AG08396 (cell line): ENCODE data around the gene LILRA5.
"Not testable (repeated sequence)": the region's sequence is repeated elsewhere in the genome, so short reads cannot be mapped to it uniquely, and the experiment has no call there.

Experiments
- DNase-seq: peaks from one replicate; pipeline ENCODE4 v3.0.0; 2012; ENCODE audit warnings: low spot score, mixed read lengths

Gene LILRA5

GRCh38 chr19:54302257-54302656 lies 10.7 kb downstream of the LILRA5 start:
- DNase-seq: no peak

GRCh38 chr19:54299515-54299914 lies 13.5 kb downstream of the LILRA5 start:
- no peak for DNase-seq

GRCh38 chr19:54299126-54299498 lies 13.9 kb downstream of the LILRA5 start:
- DNase-seq: no peak

DNA sequence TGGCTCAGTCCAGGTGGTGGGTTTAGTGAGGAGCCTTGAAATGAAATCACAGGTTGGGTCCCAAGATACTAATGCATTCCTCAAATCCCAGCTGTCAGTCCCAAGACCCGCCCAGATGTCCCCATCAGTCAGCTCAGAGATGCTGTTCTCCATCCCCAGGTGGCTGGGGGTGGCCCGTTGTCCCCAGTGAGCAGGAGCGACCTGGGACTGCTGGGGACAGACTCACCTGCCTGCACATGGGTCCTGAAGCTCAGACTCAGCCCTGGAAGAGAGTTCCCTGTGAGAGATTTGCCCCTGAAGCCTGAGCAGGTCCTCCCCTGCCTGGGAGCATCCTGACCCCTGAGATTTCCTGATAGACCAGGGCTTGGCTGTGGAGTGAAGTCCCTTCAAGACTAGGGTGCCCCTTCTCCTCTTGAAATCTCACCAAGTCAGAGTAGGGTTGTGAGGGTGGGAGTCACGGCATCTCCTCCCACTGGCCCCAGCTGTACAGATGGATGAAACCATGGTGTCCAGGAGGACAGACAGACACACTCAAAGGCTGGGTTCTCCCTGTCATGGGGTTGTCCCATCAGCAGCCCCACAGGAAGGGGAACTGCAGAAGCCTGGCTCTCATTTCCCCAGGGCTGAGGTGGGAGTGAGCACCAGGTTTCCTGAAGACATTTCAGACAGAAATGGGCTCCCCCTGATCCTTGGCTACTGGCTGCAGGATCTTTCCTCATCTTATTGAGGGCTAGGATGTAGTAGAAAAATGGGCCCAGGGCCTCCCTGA lies 14.4 kb downstream of the LILRA5 start:
- DNase-seq: no peak

GRCh38 chr19:54297759-54298305 lies 15.1 kb downstream of the LILRA5 start:
- no peak for DNase-seq

GRCh38 chr19:54294539-54294938 lies 18.4 kb downstream of the LILRA5 start:
- DNase-seq: no peak

DNA sequence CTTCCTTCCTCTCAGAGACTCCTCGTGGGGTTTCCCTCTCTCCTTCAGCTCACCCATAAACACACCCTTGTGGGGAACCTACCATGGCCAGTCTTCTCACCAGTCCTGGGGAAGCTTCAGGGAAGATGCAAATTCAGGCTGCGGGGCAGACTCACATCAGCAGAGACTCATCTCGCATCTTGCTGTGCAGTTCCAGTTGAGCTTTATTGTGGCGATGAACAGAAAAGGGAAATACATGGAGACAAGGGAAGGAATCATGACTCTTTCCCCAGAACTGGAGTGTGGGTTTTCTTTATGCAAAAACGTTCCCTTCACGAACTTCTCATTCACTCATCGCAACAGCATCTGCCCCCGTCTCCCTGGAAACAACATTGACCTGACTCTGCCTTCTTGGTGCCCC lies 23.8 kb downstream of the LILRA5 start:
- DNase-seq: not testable (repeated sequence)

GRCh38 chr19:54287456-54287855 lies 25.5 kb downstream of the LILRA5 start:
- DNase-seq: peak; percentile 28

DNA sequence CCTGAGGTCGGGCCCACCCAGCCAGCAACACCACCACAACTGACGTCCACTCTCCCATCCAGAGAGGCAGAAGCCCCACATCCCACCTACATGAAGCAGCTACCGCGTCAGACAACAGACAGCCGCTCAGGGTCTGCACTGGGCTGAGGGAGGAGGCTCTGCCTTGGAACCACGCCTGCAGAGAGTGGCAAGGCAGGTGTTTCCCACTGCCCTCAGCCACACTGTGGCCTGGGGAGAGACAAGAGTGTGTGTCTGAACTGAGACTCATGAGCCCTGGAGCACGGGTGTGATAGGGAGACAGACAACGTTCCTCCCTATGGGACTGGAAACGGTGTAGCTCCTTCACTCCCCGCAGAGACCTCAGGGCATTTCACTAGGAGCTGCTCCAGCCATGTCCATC lies 26.7 kb downstream of the LILRA5 start:
- not testable (repeated sequence) for DNase-seq

GRCh38 chr19:54285427-54286056 lies 27.4 kb downstream of the LILRA5 start:
- not testable (repeated sequence) for DNase-seq

GRCh38 chr19:54282686-54283470 lies 30.1 kb downstream of the LILRA5 start:
- DNase-seq: no peak

- not testable (repeated sequence) for DNase-seq
These were observed 31.3 kb downstream of the LILRA5 start for GRCh38 chr19:54281729-54282075.

GRCh38 chr19:54281007-54281728 lies 31.8 kb downstream of the LILRA5 start, which contains the start of gene LILRB2:
Gene LILRB2, minus strand, starts transcription at chr19:54281110. Its CDS starts 614 bp downstream, at chr19:54280496.
- DNase-seq: no peak

DNA sequence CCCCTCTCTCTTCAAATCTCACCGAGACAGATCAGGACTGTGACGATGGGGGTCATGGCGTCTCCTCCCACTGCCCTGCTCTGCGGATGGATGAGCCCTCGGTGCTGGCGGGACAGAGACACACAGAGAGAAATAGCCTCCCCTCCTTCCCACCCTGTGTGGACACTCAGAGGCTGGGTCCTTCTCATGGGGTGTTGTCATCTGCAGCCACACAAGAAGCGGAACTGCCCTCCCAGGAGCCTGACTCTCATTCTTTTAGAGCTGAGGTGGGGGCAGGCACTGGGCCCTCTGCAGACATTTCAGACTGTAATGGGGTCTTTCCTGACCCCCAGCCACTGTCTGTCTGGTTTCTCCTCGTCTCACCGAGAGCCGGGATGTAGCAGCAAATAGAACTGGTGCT lies 32.5 kb downstream of the LILRA5 start:
- DNase-seq: not testable (repeated sequence)

DNA sequence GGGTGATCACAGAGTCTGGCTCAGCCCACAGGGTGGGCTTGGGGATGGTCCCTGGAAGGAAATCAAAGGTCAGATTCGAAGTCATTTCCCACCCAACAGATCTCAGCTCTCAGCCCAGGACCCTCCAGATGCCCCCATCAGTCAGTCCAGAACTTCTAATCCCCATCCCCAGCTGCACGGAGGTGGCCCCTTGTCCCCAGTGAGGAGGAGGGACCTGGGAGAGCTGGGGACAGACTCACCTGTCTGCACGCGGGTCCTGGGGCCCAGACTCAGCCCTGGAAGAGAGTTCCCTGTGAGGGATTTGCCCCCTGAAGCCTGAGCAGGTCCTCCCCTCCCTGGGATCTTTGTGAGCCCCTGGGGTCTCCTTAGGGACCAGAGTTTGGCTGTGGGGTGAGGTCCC lies 32.9 kb downstream of the LILRA5 start:
- not testable (repeated sequence) for DNase-seq

DNA sequence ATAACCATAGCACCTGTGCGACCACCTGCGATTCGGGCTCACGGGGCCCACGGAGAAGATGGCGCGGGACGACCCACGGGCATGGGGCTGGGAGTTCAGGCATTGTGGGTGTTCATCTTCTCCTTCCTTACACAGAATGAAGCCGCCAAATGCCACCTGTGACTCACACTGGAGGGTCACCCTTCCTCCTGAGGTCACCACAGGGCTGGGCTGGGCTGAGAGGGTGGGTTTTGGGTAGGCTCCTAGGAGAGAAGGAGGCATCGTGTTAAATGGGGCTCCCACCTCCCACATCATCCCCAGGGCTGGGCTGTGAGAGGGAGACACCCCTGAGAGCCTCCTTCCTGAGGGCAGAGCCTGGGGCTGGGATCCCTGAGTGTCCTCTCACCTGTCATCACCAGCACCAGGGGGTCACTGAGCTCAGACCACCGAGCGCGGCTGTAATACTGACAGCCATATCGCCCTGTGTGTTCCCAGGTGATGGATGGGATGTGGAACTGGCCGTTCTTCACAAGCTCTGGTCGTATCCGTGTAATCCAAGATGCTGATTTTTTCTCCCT lies 33.5 kb downstream of the LILRA5 start:
- no peak for DNase-seq

- DNase-seq: not testable (repeated sequence)
These were observed 34.3 kb downstream of the LILRA5 start for GRCh38 chr19:54278571-54279195.

DNA sequence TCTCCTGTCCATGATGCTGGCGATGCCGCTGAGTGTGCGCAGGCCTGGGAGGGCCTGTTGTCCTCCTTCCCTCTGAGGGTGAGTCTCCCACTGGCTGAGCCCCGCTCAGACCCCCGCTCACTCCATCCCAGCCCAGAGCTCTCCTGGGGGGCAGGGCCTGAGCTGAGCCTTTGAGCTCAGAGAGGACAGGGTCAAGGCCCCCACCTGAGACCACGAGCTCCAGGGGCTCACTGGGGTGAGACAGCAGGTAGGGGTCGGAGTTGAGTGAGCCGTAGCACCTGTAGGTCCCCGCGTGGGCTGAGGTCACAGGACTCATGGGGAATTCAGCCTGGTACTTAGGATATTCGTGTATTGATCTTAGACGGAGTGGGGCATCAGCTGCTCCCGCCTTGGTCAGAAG lies 34.9 kb downstream of the LILRA5 start:
- not testable (repeated sequence) for DNase-seq

DNA sequence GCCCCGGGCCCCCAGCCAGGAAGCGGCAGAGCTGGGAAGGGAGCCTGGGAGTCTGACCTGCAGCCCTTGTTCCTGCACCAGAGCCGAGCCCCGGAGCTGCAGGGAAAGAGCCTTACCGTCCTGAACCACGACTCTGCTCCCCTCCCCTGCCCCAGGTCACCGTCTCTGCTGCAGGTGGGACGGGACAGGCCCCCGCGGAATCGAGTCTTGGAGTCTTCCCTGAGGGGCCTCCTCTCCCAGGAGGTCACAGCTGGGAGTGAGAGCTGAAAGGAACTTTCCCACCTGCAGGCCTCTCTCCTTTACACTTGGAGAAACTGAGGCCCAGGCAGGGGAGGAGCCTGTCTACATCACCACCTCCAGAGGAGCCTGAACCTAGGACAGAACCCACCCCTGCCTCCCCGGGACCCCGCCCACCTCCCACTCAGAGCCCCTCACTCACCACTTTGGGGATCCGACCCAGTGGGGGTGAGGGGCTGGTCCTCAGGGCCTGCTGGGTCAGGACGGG lies 35.8 kb downstream of the LILRA5 start:
- not testable (repeated sequence) for DNase-seq

GRCh38 chr19:54275951-54276350 lies 37.0 kb downstream of the LILRA5 start:
- DNase-seq: no peak

DNA sequence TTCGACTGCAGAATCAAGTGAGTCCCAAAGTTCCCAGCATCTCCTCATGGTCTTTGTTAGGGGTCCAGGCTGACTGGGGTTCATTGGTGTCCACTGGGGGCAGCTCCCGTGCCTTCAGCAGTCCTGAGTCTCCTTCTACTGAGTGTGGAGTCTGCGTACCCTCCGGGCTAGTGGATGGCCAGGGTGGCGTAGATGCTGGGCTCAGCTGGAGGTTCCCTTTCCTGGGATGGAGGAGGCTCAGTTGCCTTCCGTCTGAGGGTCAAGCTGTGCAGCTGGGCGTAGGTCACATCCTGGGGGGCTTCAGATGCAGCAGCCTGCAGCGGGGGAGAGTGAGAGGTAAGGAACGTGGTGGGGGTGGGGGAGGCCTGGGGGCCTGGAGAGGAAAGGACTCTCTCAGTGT lies 38.5 kb downstream of the LILRA5 start:
- DNase-seq: not testable (repeated sequence)
